Smooth muscle cell (in vitro differentiated cells): ENCODE data around the gene PHF5A. TPM values are rescaled to one million over a fixed set of nuclear protein-coding genes. Genes with fewer than 3 reads are reported as not detected.

Experiments used
- DNase-seq: peaks from one replicate; lab custom pipeline; 2025; ENCODE audit not compliant: unreplicated experiment; lab: John Stamatoyannopoulos, UW
- H2AFZ ChIP-seq: fragments of 200-600 bp; sonication (generic); 2 replicates; pipeline ENCODE4 v1.6.0; 2016; ENCODE audit warnings: antibody characterized with exemption, low read depth, mild to moderate bottlenecking
- H3F3A ChIP-seq: fragments of 200-600 bp; sonication (generic); 2 replicates; pipeline ENCODE4 v1.6.0; 2017; ENCODE audit warnings: antibody characterized with exemption, low read depth
- H3K27ac ChIP-seq: fragments of 200-600 bp; sonication (generic); 2 replicates; pipeline ENCODE4 v1.5.1; 2016; ENCODE audit warnings: low read depth, mild to moderate bottlenecking
- H3K27me3 ChIP-seq: fragments of 200-600 bp; sonication (generic); 2 replicates; pipeline ENCODE4 v1.6.1; 2016; ENCODE audit warnings: low read depth, mild to moderate bottlenecking
- H3K36me3 ChIP-seq: fragments of 200-600 bp; sonication (generic); 2 replicates; pipeline ENCODE4 v1.5.1; 2016; ENCODE audit warnings: low read depth
- H3K4me1 ChIP-seq: fragments of 200-600 bp; sonication (generic); 2 replicates; pipeline ENCODE4 v1.5.1; 2016; ENCODE audit warnings: low read depth
- H3K4me2 ChIP-seq: fragments of 200-600 bp; sonication (generic); 2 replicates; pipeline ENCODE4 v1.6.0; 2016; ENCODE audit warnings: mild to moderate bottlenecking
- H3K4me3 ChIP-seq: fragments of 200-600 bp; sonication (generic); 2 replicates; pipeline ENCODE4 v1.5.1; 2016; ENCODE audit warnings: mild to moderate bottlenecking
- H3K79me2 ChIP-seq: fragments of 200-600 bp; sonication (generic); 2 replicates; pipeline ENCODE4 v1.6.0; 2016; ENCODE audit warnings: low read depth, mild to moderate bottlenecking
- H3K9ac ChIP-seq: fragments of 200-600 bp; sonication (generic); 2 replicates; pipeline ENCODE4 v1.6.0; 2016; ENCODE audit warnings: low read depth
- H3K9me3 ChIP-seq: fragments of 200-600 bp; sonication (generic); replicated peaks from 2 replicates; pipeline ENCODE4 v1.5.1; 2016; ENCODE audit warnings: low read depth
- H4K20me1 ChIP-seq: fragments of 200-600 bp; sonication (generic); 2 replicates; pipeline ENCODE4 v1.6.0; 2016; ENCODE audit warnings: low read depth
- WGBS: methylation state at CpG from one replicate; pipeline ENCODE4 v1.1.7; 2016; ENCODE audit warnings: low lambda C conversion rate; 5-methylcytosine and 5-hydroxymethylcytosine counted together
- polyA plus RNA-seq: library from polyadenylated mRNA; unstranded; fragments of >200 nt; fragmentation: Nextera tagmentation; extraction: Ambion mirVana; gene quantifications from 2 replicates; pipeline ENCODE4 v1.2.1, GENCODE V29; 2016
- total RNA-seq: library from RNA; depleted of rRNA; stranded (reverse); fragments of >200 nt; gene quantifications from 2 replicates; pipeline ENCODE4 v1.2.3, GENCODE V29; 2014
- TF ChIP-seq, protein P1 (sequence below): fragments of 200-600 bp; sonication (generic); IDR thresholded peaks from 2 replicates; pipeline ENCODE4 v1.5.1; 2017; ENCODE audit warnings: borderline replicate concordance, mild to moderate bottlenecking, antibody characterized with exemption; ENCODE audit not compliant: insufficient read depth, poor library complexity, severe bottlenecking

Gene PHF5A
- total and polyA plus RNA-seq, 2 experiments from 2014 or later, result 19.4 to 28.3 TPM

DNA sequence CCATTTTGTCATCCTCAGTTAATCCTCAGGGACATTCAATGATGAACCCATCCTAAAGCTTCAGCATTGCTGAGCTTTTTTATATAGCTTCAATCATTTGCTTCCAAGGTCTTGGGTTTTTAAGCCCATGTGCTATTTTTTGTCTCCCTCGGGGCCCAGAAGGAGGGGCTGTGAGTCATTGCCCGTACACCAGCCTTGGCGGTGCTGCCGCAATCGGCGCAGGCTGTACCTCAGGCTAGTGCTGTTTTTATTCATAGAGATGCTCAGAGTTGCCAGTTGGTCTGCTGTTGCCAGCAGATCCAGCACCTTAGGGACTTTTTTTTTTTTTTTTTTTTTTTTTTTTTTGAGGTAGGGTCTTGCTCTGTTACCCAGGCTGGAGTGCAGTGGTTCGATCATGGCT, 35.9 kb upstream of the PHF5A start:
- TF ChIP-seq, protein P1, sequence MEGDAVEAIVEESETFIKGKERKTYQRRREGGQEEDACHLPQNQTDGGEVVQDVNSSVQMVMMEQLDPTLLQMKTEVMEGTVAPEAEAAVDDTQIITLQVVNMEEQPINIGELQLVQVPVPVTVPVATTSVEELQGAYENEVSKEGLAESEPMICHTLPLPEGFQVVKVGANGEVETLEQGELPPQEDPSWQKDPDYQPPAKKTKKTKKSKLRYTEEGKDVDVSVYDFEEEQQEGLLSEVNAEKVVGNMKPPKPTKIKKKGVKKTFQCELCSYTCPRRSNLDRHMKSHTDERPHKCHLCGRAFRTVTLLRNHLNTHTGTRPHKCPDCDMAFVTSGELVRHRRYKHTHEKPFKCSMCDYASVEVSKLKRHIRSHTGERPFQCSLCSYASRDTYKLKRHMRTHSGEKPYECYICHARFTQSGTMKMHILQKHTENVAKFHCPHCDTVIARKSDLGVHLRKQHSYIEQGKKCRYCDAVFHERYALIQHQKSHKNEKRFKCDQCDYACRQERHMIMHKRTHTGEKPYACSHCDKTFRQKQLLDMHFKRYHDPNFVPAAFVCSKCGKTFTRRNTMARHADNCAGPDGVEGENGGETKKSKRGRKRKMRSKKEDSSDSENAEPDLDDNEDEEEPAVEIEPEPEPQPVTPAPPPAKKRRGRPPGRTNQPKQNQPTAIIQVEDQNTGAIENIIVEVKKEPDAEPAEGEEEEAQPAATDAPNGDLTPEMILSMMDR, result no peak
- H3K4me2 ChIP-seq, result no peak overlapping the region
- WGBS, result 90% methylated on average over 7 of the region's 7 CpGs
- no peaks in the 10 kb centered on the region for H3K27me3 ChIP-seq
- H2AFZ ChIP-seq, result no peak overlapping the region
- peaks cover 6% of the 10 kb centered on the region for H3K79me2 ChIP-seq
- H3K4me3 ChIP-seq, result no peak overlapping the region
- H3F3A ChIP-seq, result no peaks in the 10 kb centered on the region
- no peaks in the 10 kb centered on the region for H3K36me3 ChIP-seq
- peaks cover 55% of the 10 kb centered on the region for H4K20me1 ChIP-seq
- H3K9me3 ChIP-seq, result no peaks in the 10 kb centered on the region
- H3K4me1 ChIP-seq, result no peaks in the 10 kb centered on the region
- H3K27ac ChIP-seq, result no peak overlapping the region
- no peak for DNase-seq
- H3K9ac ChIP-seq, result no peak overlapping the region

DNA sequence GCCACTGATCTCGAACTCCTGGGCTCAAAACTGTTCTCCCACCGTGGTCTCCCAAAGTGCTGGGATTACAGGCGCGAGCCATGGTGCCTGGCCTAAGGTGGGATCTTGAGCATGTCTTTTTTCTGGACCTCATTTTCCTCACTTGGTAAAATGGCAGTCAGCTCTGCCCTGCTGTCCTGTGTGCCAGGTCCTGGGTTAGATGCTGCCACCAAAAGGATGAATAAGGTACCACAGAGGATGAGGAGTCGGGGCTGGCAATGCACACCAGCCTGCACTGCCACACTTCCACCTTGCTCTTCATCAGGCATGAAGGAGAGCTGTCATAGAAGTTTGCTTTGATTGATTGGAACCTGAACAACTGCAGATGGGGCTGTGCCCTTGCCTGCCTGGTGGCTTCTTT, 32.7 kb upstream of the PHF5A start:
- Histone ChIP-seq H3K27ac (no peak overlapping the region), H3K27me3 (no peaks in the 10 kb centered on the region), H3K79me2 (peaks cover 21% of the 10 kb centered on the region), H3F3A (no peaks in the 10 kb centered on the region), H3K9me3 (no peaks in the 10 kb centered on the region), H3K4me1 (no peaks in the 10 kb centered on the region), H2AFZ (no peak overlapping the region), H3K36me3 (no peaks in the 10 kb centered on the region), H4K20me1 (peaks cover 72% of the 10 kb centered on the region), H3K4me2 (no peak overlapping the region), H3K4me3 (no peak overlapping the region), H3K9ac (no peak overlapping the region)
- 96% methylated on average over 5 of the region's 5 CpGs for WGBS
- TF ChIP-seq, protein P1, result no peak
- no peak for DNase-seq

DNA sequence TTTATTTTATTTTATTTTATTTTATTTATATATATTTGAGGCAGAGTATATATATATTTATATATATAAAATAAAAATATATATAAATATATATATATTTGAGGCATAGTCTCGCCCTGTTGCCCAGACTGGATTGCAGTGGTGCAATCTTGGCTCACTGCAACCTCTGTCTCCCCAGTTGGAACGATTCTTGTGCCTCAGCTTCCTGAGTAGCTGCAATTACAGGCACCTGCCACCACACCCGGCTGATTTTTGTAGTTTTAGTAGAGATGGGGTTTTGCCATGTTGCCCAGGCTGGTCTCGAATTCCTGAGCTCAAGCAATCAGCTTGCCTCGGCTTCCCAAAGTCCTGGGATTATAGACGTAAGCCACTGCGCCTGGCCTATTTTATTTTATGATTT, 31.8 kb upstream of the PHF5A start:
- Histone ChIP-seq H3K4me2 (no peak overlapping the region), H2AFZ (no peak overlapping the region), H3F3A (no peaks in the 10 kb centered on the region), H3K79me2 (peaks cover 26% of the 10 kb centered on the region), H3K4me3 (no peak overlapping the region), H3K9me3 (no peaks in the 10 kb centered on the region), H3K4me1 (no peaks in the 10 kb centered on the region), H3K27me3 (no peaks in the 10 kb centered on the region), H3K9ac (no peak overlapping the region), H3K36me3 (no peaks in the 10 kb centered on the region), H3K27ac (no peak overlapping the region), H4K20me1 (peaks cover 75% of the 10 kb centered on the region)
- TF ChIP-seq, protein P1, result no peak
- 95% methylated on average over 7 of the region's 7 CpGs for WGBS
- DNase-seq, result no peak

DNA sequence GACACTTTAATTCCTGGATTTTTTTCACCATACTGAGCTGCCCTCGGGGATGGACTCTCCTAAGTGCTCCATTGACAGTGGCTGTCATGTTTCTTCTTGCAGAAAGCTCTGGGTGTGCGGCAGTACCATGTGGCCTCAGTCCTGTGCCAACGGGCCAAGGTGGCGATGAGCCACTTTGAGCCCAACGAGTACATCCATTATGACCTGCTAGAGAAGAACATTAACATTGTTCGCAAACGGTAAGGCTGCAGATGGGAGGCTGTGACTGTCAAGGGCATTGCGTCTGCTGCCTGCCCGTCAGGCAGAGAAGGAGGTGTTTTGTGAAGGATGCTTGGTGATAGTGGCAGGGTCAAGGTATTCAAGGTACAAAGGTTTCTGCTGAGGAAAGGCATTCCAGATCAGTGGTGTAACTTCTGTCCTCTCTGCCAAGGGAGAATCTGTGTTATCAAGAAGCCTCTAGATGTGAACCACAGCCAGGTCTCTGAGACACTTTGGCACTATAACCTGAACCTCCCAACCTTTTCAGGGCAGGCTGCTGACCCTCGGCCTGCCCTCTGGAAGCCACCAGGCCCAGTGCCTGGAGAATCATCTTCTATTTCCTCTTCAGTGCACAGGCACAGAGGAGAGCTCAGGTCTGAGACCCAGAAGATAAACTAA, 31.3 kb upstream of the PHF5A start:
- Histone ChIP-seq H3K9ac (no peak overlapping the region), H3K27ac (no peak overlapping the region), H3K27me3 (no peaks in the 10 kb centered on the region), H3F3A (no peaks in the 10 kb centered on the region), H3K4me3 (no peak overlapping the region), H3K79me2 (peaks cover 29% of the 10 kb centered on the region), H2AFZ (no peak overlapping the region), H3K4me2 (no peak overlapping the region), H3K36me3 (no peaks in the 10 kb centered on the region), H3K9me3 (no peaks in the 10 kb centered on the region), H3K4me1 (no peaks in the 10 kb centered on the region), H4K20me1 (peaks cover 77% of the 10 kb centered on the region)
- 96% methylated on average over 10 of the region's 10 CpGs for WGBS
- DNase-seq, result no peak
- TF ChIP-seq, protein P1, result no peak
